Measurements from ENCODE around the gene VAMP5. TPM values are rescaled to one million over a fixed set of nuclear protein-coding genes. Genes with fewer than 3 reads are reported as not detected.

Gene VAMP5
- total and polyA plus RNA-seq, 2 of the 8 experiments (the other 6 are each of a cell fraction or from before 2014, with no cell fraction given), result 4.7 to 14.2 TPM

DNA sequence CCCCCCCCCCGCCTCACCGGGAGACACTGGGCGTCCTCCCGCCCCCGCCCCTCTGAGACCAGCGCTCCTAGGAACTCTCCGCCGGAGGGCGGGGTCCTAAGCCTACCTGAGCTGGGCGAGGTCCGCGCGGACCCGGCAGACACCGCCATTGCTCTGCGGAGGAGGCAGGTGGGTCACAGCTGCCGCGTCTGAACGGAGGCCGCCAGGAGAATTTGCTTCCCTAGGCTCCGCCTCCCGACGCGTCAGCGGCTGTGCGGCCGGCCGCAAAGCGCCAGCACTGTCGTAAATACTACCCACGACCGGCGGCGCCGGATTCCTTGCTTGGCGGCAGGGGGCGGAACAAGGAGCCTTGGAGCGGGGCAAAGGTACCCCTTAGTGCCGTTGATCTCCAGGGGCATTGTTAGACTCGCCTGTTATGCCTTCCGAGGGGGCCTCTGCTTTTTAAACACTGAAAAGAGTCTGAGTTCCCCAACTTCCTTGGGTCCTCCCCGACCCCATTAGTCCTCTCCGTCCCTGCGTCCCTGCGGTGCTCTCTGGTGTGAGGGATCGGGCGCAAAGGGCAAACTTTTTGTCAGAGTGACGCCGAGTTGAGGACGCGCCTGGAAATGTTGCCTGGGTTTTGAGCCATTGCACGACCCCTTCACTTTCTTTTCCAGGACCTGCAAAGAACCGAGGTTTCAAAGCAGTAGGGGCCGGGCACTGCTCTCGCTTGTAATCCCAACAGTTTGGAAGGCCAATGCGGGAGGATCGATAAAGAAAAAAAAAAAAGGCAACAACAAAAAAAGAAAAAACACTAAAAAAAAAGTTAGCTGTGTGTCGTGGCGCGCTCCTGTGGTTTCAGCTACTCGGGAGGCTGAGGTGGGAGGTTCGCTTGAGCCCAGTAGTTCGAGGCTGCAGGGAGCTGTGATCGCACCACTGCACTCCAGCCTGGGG lies 22.7 kb upstream of the VAMP5 start, which contains the start of gene GGCX (continued):
- TF ChIP-seq, protein P1, sequence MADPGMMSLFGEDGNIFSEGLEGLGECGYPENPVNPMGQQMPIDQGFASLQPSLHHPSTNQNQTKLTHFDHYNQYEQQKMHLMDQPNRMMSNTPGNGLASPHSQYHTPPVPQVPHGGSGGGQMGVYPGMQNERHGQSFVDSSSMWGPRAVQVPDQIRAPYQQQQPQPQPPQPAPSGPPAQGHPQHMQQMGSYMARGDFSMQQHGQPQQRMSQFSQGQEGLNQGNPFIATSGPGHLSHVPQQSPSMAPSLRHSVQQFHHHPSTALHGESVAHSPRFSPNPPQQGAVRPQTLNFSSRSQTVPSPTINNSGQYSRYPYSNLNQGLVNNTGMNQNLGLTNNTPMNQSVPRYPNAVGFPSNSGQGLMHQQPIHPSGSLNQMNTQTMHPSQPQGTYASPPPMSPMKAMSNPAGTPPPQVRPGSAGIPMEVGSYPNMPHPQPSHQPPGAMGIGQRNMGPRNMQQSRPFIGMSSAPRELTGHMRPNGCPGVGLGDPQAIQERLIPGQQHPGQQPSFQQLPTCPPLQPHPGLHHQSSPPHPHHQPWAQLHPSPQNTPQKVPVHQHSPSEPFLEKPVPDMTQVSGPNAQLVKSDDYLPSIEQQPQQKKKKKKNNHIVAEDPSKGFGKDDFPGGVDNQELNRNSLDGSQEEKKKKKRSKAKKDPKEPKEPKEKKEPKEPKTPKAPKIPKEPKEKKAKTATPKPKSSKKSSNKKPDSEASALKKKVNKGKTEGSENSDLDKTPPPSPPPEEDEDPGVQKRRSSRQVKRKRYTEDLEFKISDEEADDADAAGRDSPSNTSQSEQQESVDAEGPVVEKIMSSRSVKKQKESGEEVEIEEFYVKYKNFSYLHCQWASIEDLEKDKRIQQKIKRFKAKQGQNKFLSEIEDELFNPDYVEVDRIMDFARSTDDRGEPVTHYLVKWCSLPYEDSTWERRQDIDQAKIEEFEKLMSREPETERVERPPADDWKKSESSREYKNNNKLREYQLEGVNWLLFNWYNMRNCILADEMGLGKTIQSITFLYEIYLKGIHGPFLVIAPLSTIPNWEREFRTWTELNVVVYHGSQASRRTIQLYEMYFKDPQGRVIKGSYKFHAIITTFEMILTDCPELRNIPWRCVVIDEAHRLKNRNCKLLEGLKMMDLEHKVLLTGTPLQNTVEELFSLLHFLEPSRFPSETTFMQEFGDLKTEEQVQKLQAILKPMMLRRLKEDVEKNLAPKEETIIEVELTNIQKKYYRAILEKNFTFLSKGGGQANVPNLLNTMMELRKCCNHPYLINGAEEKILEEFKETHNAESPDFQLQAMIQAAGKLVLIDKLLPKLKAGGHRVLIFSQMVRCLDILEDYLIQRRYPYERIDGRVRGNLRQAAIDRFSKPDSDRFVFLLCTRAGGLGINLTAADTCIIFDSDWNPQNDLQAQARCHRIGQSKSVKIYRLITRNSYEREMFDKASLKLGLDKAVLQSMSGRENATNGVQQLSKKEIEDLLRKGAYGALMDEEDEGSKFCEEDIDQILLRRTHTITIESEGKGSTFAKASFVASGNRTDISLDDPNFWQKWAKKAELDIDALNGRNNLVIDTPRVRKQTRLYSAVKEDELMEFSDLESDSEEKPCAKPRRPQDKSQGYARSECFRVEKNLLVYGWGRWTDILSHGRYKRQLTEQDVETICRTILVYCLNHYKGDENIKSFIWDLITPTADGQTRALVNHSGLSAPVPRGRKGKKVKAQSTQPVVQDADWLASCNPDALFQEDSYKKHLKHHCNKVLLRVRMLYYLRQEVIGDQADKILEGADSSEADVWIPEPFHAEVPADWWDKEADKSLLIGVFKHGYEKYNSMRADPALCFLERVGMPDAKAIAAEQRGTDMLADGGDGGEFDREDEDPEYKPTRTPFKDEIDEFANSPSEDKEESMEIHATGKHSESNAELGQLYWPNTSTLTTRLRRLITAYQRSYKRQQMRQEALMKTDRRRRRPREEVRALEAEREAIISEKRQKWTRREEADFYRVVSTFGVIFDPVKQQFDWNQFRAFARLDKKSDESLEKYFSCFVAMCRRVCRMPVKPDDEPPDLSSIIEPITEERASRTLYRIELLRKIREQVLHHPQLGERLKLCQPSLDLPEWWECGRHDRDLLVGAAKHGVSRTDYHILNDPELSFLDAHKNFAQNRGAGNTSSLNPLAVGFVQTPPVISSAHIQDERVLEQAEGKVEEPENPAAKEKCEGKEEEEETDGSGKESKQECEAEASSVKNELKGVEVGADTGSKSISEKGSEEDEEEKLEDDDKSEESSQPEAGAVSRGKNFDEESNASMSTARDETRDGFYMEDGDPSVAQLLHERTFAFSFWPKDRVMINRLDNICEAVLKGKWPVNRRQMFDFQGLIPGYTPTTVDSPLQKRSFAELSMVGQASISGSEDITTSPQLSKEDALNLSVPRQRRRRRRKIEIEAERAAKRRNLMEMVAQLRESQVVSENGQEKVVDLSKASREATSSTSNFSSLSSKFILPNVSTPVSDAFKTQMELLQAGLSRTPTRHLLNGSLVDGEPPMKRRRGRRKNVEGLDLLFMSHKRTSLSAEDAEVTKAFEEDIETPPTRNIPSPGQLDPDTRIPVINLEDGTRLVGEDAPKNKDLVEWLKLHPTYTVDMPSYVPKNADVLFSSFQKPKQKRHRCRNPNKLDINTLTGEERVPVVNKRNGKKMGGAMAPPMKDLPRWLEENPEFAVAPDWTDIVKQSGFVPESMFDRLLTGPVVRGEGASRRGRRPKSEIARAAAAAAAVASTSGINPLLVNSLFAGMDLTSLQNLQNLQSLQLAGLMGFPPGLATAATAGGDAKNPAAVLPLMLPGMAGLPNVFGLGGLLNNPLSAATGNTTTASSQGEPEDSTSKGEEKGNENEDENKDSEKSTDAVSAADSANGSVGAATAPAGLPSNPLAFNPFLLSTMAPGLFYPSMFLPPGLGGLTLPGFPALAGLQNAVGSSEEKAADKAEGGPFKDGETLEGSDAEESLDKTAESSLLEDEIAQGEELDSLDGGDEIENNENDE (IDR thresholded peaks at IDR 0.05; ENCODE audit: insufficient replicate concordance, low read length), result no peak
- TF ChIP-seq EGR1 (IDR thresholded peaks at IDR 0.05; ENCODE audit: borderline replicate concordance, low read depth, low read length), result peak; percentile 57; the same call in 1 of the 2 replicates
- no peak for TF ChIP-seq CHD2 (IDR thresholded peaks at IDR 0.05; ENCODE audit: low read length)
- TF ChIP-seq SIN3A (conservative IDR thresholded peaks at IDR 0.05 in 1 of 2, IDR thresholded peaks at IDR 0.05 in 1 of 2; ENCODE audit: low read depth in 1 of 2, low read length in 2 of 2), result peak in 1 of 2 experiments; percentile 91; a peak in 2 of 4 replicates
- TF ChIP-seq CEBPB (IDR thresholded peaks at IDR 0.05; ENCODE audit: low read depth, low read length), result no peak
- TF ChIP-seq, protein P2, sequence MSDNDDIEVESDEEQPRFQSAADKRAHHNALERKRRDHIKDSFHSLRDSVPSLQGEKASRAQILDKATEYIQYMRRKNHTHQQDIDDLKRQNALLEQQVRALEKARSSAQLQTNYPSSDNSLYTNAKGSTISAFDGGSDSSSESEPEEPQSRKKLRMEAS (IDR thresholded peaks at IDR 0.05), result peak; percentile 57
- TF ChIP-seq EP300 (IDR thresholded peaks at IDR 0.05; ENCODE audit: borderline replicate concordance in 1 of 2, low read depth in 2 of 2, low read length in 2 of 2), result no peak
- TF ChIP-seq KDM4A (IDR thresholded peaks at IDR 0.05; ENCODE audit: low read depth, low read length, severe bottlenecking), result no peak
- TF ChIP-seq YY1 (IDR thresholded peaks at IDR 0.05; ENCODE audit: low read depth, low read length), result peak; percentile 95

Data from H1 (cell line).